HG03354 (cell line): ENCODE results near the gene HTT-AS.

ENCODE experiments used
- ATAC-seq: cut with Tn5 transposase; IDR thresholded peaks from one replicate; pipeline ENCODE4 v1.9.1; 2021; ENCODE audit warnings: mild to moderate bottlenecking; ENCODE audit not compliant: unreplicated experiment, poor library complexity, severe bottlenecking

The HTT-AS gene

DNA sequence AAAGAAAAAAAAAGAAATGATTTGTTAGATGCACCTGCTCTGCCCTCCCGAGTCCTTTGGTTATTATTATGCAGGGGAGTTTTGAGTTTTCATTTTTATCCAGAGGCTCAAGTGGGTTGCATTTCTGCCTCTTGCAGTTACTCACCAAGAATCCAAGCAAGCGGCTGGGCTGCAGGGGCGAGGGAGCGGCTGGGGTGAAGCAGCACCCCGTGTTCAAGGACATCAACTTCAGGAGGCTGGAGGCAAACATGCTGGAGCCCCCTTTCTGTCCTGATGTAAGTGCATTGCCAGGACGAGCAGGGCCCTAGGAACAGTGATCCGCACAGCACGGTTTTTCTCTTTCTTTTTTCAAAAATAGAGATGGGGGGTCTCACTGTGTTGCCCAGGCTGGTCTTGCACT, 39.1 kb downstream of the HTT-AS start:
- no peak for ATAC-seq

DNA sequence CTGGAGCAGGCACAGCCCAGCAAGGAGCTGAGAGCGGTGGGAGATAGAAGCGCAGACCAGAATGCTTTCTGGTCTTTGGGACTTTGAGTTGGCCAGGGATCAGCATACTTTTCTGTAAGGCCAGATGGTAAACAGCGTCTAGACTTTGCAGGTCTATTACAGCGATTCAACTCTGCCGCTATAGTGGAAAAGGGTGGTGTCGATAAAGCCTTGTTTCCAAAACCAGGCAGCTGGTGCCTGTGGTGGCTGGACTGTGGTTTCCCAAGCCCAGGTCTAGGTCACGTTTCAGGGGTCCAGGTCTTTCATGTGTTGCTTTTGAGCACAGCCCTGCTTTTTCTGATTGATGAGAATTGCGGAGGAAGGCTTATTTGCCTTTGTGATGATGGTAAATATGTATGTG, 40.1 kb downstream of the HTT-AS start:
- no peak for ATAC-seq

GRCh38 chr4:3031357-3032082, 42.8 kb downstream of the HTT-AS start:
- no peak for ATAC-seq

DNA sequence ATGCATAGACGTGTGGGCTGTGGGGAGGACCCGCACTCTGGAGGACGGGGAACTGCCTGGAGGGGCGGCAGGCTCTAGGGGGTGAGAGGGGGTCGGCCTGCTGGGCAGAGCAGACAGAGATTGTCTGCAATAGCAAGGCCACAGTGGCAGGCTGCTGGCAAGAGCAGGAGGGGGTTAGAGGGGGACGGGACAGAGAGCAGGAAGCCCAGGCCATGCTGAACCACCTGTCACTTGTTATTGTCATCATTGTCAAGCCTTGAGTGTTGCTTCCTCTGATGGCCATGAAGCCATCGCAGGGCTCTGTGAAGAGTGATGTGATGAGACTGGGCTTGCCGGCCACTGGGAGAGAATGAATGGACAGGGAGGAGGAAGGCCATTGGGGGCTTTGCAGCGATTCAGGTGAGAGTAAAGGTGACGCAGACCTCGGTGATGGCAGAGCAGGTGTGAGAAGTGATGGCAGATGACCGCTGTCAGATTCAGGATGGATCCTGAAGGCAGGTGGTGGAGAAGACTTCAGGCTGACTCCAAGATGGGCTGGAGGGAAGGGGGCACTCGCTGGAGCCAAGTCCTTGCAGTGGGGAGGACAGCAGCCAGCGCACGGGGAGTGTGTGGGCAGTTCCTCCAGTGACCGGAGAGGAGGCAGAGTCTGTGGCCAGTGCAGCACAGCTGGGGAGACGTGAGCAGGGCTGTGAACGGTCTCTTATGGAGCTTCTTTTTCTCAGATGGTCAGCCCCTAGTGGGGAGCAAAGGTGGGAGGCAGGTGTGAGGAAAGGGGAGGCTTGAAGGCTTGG, 43.6 kb downstream of the HTT-AS start:
- ATAC-seq = no peak

GRCh38 chr4:3029464-3029863, 44.9 kb downstream of the HTT-AS start:
- no peak for ATAC-seq

GRCh38 chr4:3026540-3026939, 47.8 kb downstream of the HTT-AS start:
- ATAC-seq = no peak

DNA sequence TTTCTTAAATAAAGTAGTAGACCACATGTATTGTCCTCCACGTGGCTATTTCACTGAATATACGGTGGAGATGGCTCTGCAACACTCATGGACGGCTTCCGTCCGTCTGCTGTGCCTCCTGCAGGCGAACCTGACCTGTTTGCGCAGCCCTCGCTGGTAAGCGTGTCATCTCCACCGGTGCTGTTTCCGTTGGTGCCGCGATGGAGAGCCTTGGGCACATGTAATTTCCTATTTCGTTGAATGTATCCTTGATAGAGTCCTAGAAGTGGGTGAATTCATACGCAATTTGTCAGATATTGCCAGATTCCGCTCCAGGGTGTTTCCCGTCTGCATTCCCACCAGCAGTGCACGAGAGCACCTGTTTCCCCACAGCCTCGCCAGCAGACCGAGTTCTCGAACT, 48.5 kb downstream of the HTT-AS start:
- ATAC-seq = no peak

- ATAC-seq = no peak
These were observed 51.7 kb downstream of the HTT-AS start for GRCh38 chr4:3022651-3023050.

DNA sequence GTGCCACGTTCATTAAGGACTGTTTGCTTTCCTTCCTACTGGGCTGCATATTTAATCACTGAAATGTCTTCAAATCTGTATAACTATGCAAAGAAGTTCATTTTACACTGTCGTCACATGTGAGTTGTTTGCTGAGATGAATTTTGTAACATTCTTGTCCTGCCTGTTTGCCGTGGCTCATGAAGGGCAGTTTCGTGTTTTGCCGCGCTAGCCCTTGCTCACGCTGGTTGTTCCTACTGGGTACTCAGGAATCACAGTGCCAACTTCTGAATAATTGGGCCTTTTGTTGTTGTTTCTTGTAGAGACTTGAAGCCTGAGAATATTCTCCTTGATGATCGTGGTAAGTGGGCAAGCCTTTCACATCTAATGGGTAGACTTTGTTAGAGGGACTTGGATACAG, 52.2 kb downstream of the HTT-AS start:
- ATAC-seq = no peak

- no peak for ATAC-seq
These were observed 52.7 kb downstream of the HTT-AS start for GRCh38 chr4:3021627-3022026.

- ATAC-seq = no peak
These were observed 53.2 kb downstream of the HTT-AS start for GRCh38 chr4:3021127-3021526.

DNA sequence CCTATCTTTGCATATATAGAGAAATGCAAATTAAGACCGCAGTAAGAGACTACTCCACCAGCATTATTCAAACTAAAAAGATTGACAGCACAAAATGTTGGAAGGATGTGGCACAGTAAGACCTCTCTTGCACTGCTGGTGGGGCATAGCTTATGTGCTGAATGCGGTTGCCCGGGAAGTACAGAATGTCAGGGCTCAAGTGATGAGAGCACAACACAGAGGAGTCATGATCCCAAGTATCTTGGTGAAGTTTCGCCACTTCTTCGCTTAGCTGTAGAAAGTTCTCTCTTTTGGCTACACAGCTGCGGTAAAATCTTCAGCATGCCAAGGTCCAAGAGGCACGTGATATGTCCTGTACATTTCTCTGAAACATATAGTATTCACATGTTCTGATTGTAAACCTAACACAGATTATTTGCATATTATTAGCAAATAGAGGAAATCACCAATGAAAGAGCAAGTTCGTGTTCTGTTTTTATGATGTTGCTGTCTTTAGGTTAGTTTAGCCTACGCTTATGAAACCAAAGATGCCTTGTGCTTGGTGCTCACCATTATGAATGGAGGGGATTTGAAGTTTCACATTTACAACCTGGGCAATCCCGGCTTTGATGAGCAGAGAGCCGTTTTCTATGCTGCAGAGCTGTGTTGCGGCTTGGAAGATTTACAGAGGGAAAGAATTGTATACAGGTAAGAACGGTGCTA, 55.0 kb downstream of the HTT-AS start:
- no peak for ATAC-seq

GRCh38 chr4:3017504-3017903, 56.8 kb downstream of the HTT-AS start:
- no peak for ATAC-seq

- no peak for ATAC-seq
These were observed 57.4 kb downstream of the HTT-AS start for GRCh38 chr4:3016961-3017360.

GRCh38 chr4:3013839-3014350, 60.4 kb downstream of the HTT-AS start:
- ATAC-seq = peak; percentile 56
